ENCODE measurements around the gene ASAP3. TPM values are rescaled to one million over a fixed set of nuclear protein-coding genes. Genes with fewer than 3 reads are reported as not detected.

ASAP3 gene
- total RNA-seq, 1 experiment from 2014 or later = 71.2 TPM

DNA sequence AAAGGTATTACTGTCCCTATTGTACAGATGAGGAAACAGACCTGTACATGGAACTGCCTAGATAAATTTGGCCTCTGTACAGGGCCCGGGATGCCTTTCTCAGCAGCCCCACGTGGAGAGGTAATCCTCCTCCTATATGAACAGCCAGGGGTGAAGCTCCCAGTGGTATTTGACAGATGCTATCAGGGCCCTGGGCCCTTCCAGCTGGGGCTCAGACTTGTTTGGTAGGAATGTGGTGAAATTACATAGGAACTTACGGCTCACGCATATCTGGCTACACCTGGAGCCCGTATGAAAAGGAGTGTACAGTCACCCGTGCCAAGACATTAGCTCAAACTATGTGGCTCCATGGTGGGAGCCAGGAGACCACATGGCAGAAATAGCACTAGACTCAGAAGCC, 34.7 kb downstream of the ASAP3 start:
- no peaks in the 10 kb centered on the region for H3K9me3 Mint-ChIP-seq
- H3K27me3 Mint-ChIP-seq (ENCODE audit: low read depth) = no peaks in the 10 kb centered on the region
- CTCF ChIA-PET = interaction anchor here (1.1 to 1.4 kb wide), 2 partner anchors 46 to 48 kb away, joined by 4 to 5 read pairs; no protein-coding TSS in a partner anchor
- no peak for ATAC-seq
- peaks cover 6% of the 10 kb centered on the region for H3K36me3 Mint-ChIP-seq
- DNase-seq (ENCODE audit: low spot score) = no peak
- H3K4me3 Mint-ChIP-seq = no peak overlapping the region
- TF ChIP-seq ESRRA (CRISPR knock-in tag; IDR thresholded peaks at IDR 0.05; ENCODE audit: borderline replicate concordance) (no peak), ZNF317 (CRISPR knock-in tag; IDR thresholded peaks at IDR 0.05; ENCODE audit: borderline replicate concordance, low read depth) (no peak), NFE2L1 (CRISPR knock-in tag; IDR thresholded peaks at IDR 0.05) (no peak), NR2C2 (CRISPR knock-in tag; IDR thresholded peaks at IDR 0.05) (no peak), TCF7 (CRISPR knock-in tag; IDR thresholded peaks at IDR 0.05; ENCODE audit: low read depth) (no peak), EMX1 (CRISPR knock-in tag; IDR thresholded peaks at IDR 0.05) (no peak), JAZF1 (CRISPR knock-in tag; IDR thresholded peaks at IDR 0.05) (no peak)
- TF ChIP-seq, protein P1, sequence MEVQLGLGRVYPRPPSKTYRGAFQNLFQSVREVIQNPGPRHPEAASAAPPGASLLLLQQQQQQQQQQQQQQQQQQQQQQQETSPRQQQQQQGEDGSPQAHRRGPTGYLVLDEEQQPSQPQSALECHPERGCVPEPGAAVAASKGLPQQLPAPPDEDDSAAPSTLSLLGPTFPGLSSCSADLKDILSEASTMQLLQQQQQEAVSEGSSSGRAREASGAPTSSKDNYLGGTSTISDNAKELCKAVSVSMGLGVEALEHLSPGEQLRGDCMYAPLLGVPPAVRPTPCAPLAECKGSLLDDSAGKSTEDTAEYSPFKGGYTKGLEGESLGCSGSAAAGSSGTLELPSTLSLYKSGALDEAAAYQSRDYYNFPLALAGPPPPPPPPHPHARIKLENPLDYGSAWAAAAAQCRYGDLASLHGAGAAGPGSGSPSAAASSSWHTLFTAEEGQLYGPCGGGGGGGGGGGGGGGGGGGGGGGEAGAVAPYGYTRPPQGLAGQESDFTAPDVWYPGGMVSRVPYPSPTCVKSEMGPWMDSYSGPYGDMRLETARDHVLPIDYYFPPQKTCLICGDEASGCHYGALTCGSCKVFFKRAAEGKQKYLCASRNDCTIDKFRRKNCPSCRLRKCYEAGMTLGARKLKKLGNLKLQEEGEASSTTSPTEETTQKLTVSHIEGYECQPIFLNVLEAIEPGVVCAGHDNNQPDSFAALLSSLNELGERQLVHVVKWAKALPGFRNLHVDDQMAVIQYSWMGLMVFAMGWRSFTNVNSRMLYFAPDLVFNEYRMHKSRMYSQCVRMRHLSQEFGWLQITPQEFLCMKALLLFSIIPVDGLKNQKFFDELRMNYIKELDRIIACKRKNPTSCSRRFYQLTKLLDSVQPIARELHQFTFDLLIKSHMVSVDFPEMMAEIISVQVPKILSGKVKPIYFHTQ (CRISPR knock-in tag; IDR thresholded peaks at IDR 0.05) = no peak
- TF ChIP-seq, protein P2, sequence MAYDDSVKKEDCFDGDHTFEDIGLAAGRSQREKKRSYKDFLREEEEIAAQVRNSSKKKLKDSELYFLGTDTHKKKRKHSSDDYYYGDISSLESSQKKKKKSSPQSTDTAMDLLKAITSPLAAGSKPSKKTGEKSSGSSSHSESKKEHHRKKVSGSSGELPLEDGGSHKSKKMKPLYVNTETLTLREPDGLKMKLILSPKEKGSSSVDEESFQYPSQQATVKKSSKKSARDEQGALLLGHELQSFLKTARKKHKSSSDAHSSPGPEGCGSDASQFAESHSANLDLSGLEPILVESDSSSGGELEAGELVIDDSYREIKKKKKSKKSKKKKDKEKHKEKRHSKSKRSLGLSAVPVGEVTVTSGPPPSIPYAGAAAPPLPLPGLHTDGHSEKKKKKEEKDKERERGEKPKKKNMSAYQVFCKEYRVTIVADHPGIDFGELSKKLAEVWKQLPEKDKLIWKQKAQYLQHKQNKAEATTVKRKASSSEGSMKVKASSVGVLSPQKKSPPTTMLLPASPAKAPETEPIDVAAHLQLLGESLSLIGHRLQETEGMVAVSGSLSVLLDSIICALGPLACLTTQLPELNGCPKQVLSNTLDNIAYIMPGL (CRISPR knock-in tag; IDR thresholded peaks at IDR 0.05) = no peak
- no peaks in the 10 kb centered on the region for H3K4me1 Mint-ChIP-seq
- POLR2A ChIA-PET = interaction anchor here (0.5 kb wide), 1 partner anchor 318 kb away, joined by 3 read pairs; no protein-coding TSS in a partner anchor
- no peak overlapping the region for H3K27ac Mint-ChIP-seq

DNA sequence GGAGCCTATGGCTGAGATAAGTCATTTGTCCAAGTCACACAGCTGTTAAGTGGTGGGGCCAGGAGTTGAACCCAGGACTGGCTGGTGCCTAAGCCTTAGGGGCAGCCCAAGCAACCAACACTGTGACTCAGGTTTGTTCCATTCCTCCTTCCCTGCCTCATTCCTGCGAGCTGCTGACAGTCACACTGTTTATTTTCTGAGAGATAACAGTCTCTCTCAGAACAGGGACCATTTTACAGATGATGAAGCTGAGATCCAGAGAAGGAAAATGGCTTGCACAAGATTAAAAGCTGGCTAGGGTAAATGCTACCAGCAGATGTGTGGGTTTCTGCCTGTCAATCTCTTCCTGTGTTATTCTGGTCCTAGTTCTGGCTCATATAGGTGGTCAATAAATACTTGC, 35.1 kb downstream of the ASAP3 start:
- H3K4me1 Mint-ChIP-seq = no peaks in the 10 kb centered on the region
- H3K36me3 Mint-ChIP-seq = peaks cover 6% of the 10 kb centered on the region
- ChIA-PET CTCF (interaction anchor here (1.1 to 1.4 kb wide), 2 partner anchors 45 to 48 kb away, joined by 4 to 5 read pairs; no protein-coding TSS in a partner anchor), POLR2A (interaction anchor here (0.5 kb wide), 1 partner anchor 318 kb away, joined by 3 read pairs; no protein-coding TSS in a partner anchor)
- no peak overlapping the region for H3K27ac Mint-ChIP-seq
- no peak overlapping the region for H3K4me3 Mint-ChIP-seq
- no peak for ATAC-seq
- no peak for DNase-seq (ENCODE audit: low spot score)
- no peaks in the 10 kb centered on the region for H3K27me3 Mint-ChIP-seq (ENCODE audit: low read depth)
- H3K9me3 Mint-ChIP-seq = no peaks in the 10 kb centered on the region
- no peak for TF ChIP-seq KAT7 (CRISPR knock-in tag; IDR thresholded peaks at IDR 0.05; ENCODE audit: borderline replicate concordance)
- no peak for TF ChIP-seq RORB (CRISPR knock-in tag; IDR thresholded peaks at IDR 0.05)
- TF ChIP-seq JAZF1 (CRISPR knock-in tag; IDR thresholded peaks at IDR 0.05) = no peak
- no peak for TF ChIP-seq ZNF263 (CRISPR knock-in tag; IDR thresholded peaks at IDR 0.05; ENCODE audit: low read depth)
- TF ChIP-seq, protein P3, sequence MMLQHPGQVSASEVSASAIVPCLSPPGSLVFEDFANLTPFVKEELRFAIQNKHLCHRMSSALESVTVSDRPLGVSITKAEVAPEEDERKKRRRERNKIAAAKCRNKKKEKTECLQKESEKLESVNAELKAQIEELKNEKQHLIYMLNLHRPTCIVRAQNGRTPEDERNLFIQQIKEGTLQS (CRISPR knock-in tag; conservative IDR thresholded peaks at IDR 0.05) = no peak
- TF ChIP-seq, protein P4, sequence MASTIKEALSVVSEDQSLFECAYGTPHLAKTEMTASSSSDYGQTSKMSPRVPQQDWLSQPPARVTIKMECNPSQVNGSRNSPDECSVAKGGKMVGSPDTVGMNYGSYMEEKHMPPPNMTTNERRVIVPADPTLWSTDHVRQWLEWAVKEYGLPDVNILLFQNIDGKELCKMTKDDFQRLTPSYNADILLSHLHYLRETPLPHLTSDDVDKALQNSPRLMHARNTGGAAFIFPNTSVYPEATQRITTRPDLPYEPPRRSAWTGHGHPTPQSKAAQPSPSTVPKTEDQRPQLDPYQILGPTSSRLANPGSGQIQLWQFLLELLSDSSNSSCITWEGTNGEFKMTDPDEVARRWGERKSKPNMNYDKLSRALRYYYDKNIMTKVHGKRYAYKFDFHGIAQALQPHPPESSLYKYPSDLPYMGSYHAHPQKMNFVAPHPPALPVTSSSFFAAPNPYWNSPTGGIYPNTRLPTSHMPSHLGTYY (CRISPR knock-in tag; IDR thresholded peaks at IDR 0.05) = no peak
- no peak for TF ChIP-seq CREB1 (CRISPR knock-in tag; IDR thresholded peaks at IDR 0.05)
- no peak for TF ChIP-seq NR2C2 (CRISPR knock-in tag; IDR thresholded peaks at IDR 0.05)
- TF ChIP-seq, protein P1 (CRISPR knock-in tag; IDR thresholded peaks at IDR 0.05) = no peak
- TF ChIP-seq ZBTB21 (CRISPR knock-in tag; IDR thresholded peaks at IDR 0.05; ENCODE audit: borderline replicate concordance) = no peak
- TF ChIP-seq, protein P5, sequence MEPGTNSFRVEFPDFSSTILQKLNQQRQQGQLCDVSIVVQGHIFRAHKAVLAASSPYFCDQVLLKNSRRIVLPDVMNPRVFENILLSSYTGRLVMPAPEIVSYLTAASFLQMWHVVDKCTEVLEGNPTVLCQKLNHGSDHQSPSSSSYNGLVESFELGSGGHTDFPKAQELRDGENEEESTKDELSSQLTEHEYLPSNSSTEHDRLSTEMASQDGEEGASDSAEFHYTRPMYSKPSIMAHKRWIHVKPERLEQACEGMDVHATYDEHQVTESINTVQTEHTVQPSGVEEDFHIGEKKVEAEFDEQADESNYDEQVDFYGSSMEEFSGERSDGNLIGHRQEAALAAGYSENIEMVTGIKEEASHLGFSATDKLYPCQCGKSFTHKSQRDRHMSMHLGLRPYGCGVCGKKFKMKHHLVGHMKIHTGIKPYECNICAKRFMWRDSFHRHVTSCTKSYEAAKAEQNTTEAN (CRISPR knock-in tag; IDR thresholded peaks at IDR 0.05) = no peak
- TF ChIP-seq NR3C1 (CRISPR knock-in tag; conservative IDR thresholded peaks at IDR 0.05; ENCODE audit: low read depth) = no peak
- TF ChIP-seq OVOL2 (CRISPR knock-in tag; IDR thresholded peaks at IDR 0.05; ENCODE audit: borderline replicate concordance) = no peak
- TF ChIP-seq, protein P6, sequence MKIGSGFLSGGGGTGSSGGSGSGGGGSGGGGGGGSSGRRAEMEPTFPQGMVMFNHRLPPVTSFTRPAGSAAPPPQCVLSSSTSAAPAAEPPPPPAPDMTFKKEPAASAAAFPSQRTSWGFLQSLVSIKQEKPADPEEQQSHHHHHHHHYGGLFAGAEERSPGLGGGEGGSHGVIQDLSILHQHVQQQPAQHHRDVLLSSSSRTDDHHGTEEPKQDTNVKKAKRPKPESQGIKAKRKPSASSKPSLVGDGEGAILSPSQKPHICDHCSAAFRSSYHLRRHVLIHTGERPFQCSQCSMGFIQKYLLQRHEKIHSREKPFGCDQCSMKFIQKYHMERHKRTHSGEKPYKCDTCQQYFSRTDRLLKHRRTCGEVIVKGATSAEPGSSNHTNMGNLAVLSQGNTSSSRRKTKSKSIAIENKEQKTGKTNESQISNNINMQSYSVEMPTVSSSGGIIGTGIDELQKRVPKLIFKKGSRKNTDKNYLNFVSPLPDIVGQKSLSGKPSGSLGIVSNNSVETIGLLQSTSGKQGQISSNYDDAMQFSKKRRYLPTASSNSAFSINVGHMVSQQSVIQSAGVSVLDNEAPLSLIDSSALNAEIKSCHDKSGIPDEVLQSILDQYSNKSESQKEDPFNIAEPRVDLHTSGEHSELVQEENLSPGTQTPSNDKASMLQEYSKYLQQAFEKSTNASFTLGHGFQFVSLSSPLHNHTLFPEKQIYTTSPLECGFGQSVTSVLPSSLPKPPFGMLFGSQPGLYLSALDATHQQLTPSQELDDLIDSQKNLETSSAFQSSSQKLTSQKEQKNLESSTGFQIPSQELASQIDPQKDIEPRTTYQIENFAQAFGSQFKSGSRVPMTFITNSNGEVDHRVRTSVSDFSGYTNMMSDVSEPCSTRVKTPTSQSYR (CRISPR knock-in tag; IDR thresholded peaks at IDR 0.05) = no peak
- no peak for TF ChIP-seq ZNF396 (CRISPR knock-in tag; IDR thresholded peaks at IDR 0.05; ENCODE audit: borderline replicate concordance)
- no peak for TF ChIP-seq TP53 (CRISPR knock-in tag; IDR thresholded peaks at IDR 0.05)

Measured in WTC11 (cell line).